GM06990 (cell line): ENCODE results near the gene CAVIN3.
"Not testable (repeated sequence)": the region's sequence is repeated elsewhere in the genome, so short reads cannot be mapped to it uniquely, and the experiment has no call there.

Source experiments
- DNase-seq: peaks from one replicate; pipeline ENCODE4 v3.0.0-alpha.2; 2011; ENCODE audit not compliant: insufficient read length; ENCODE audit errors: extremely low read depth
- H3K27me3 ChIP-seq: replicated peaks from 2 replicates; pipeline ENCODE4 v1.6.0; 2011; ENCODE audit warnings: low read length; ENCODE audit not compliant: control insufficient read depth, insufficient read depth
- H3K36me3 ChIP-seq: 2 replicates; pipeline ENCODE4 v1.5.1; 2011; ENCODE audit warnings: low read length; ENCODE audit not compliant: control insufficient read depth, insufficient read depth
- H3K4me3 ChIP-seq: replicated peaks from 2 replicates; pipeline ENCODE4 v1.5.1; 2011; ENCODE audit warnings: low read depth, mild to moderate bottlenecking, control low read depth, low read length
- TF ChIP-seq, protein P1 (sequence below): IDR thresholded peaks from 2 replicates; pipeline ENCODE4 v1.5.1; 2011; ENCODE audit warnings: low read length, control low read depth, mild to moderate bottlenecking, inconsistent platforms; ENCODE audit not compliant: insufficient read depth, poor library complexity, severe bottlenecking

Gene CAVIN3

DNA sequence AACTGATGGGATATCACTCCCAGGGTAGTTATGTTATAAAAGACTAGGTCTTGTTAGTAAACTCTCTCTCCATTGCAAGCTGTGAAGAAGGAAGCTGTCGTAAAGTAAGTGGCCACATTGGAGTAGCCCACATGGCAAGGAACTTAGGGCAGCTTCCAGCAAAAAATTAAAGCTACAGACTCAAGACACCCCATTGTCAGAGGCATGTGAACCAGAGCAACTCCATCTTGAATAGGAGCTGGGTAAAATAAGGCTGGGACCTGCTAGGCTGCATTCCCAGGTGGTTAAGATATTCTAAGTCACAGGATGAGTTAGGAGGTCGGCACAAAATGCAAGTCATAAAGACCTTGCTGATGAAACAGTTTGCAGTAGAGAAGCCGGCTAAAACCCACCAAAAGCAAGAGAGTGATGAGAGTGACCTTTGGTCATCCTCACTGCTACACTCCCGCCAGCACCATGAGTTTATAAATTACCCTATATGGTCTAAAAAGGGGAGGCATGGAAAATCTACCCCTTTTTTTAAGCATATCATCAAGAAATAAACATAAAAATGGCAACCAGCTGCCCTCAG lies 36.8 kb downstream of the CAVIN3 start:
- H3K27me3 ChIP-seq: no peaks in the 10 kb centered on the region; the same call in 1 of the 2 replicates
- H3K4me3 ChIP-seq: no peak overlapping the region
- no peak for DNase-seq
- TF ChIP-seq, protein P1, sequence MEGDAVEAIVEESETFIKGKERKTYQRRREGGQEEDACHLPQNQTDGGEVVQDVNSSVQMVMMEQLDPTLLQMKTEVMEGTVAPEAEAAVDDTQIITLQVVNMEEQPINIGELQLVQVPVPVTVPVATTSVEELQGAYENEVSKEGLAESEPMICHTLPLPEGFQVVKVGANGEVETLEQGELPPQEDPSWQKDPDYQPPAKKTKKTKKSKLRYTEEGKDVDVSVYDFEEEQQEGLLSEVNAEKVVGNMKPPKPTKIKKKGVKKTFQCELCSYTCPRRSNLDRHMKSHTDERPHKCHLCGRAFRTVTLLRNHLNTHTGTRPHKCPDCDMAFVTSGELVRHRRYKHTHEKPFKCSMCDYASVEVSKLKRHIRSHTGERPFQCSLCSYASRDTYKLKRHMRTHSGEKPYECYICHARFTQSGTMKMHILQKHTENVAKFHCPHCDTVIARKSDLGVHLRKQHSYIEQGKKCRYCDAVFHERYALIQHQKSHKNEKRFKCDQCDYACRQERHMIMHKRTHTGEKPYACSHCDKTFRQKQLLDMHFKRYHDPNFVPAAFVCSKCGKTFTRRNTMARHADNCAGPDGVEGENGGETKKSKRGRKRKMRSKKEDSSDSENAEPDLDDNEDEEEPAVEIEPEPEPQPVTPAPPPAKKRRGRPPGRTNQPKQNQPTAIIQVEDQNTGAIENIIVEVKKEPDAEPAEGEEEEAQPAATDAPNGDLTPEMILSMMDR: no peak
- H3K36me3 ChIP-seq: no peaks in the 10 kb centered on the region

DNA sequence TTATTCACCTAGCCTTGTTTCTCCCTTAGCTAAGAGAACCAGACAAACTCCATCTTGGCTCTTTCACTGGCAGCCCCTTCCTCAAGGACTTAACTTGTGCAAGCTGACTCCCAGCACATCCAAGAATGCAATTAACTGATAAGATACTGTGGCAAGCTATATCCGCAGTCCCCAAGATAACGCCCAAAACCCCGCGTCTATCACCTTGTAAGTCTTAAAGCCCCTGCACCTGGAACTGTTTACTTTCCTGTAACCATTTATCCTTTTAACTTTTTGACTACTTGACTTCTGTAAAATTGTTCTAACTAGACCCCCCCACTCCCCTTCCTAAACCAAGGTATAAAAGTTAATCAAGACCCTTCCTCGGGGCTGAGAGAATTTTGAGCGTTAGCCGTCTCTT lies 39.5 kb downstream of the CAVIN3 start:
- H3K36me3 ChIP-seq, H3K27me3 ChIP-seq, DNase-seq: not testable (repeated sequence)

DNA sequence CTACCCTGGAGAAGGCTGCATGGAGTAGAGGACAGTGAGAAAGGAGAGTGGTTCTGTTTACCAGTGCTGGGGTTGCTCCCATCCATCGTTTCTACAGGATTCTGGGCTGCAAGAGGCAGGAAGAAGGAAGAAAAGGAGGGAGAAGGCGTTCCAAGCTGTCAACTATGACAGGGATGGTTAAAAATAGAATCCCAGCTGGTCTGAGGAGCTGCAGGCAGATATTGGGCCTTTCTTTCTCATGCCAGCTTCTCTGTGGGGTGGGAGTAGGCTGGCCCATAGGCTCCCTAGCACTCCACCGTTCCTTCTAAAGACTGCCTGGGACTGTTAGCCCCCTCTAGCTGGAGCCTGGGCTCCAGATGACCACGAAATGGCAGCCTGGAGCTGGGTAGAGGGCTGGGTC lies 47.1 kb downstream of the CAVIN3 start:
- Histone ChIP-seq H3K4me3 (no peak overlapping the region), H3K27me3 (no peaks in the 10 kb centered on the region; the same call in 1 of the 2 replicates), H3K36me3 (no peaks in the 10 kb centered on the region)
- no peak for DNase-seq
- TF ChIP-seq, protein P1: no peak

More for the DNA sequence above, 39.5 kb downstream of the CAVIN3 start:
- not testable (repeated sequence) for H3K4me3 ChIP-seq

DNA sequence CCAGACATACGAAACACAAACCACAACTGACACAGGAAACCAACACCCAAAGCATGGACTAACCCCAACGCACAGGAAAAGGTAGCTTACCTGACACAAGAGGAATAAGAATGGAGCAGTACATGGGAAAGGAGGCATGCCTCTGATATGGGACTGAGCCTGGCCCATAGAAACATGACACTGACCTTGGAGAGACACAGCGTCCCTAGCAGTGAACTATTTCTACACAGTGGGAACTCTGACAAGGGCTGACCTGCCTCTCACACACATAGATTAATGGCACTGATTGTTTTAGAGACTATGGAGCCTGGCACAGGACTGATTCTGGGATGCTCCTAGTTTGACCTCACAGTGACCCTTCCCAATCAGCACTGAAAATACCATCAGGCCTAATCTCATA lies 48.7 kb downstream of the CAVIN3 start:
- TF ChIP-seq, protein P1: no peak
- H3K36me3 ChIP-seq: no peaks in the 10 kb centered on the region
- DNase-seq: no peak
- H3K27me3 ChIP-seq: no peaks in the 10 kb centered on the region; the same call in 1 of the 2 replicates
- no peak overlapping the region for H3K4me3 ChIP-seq

DNA sequence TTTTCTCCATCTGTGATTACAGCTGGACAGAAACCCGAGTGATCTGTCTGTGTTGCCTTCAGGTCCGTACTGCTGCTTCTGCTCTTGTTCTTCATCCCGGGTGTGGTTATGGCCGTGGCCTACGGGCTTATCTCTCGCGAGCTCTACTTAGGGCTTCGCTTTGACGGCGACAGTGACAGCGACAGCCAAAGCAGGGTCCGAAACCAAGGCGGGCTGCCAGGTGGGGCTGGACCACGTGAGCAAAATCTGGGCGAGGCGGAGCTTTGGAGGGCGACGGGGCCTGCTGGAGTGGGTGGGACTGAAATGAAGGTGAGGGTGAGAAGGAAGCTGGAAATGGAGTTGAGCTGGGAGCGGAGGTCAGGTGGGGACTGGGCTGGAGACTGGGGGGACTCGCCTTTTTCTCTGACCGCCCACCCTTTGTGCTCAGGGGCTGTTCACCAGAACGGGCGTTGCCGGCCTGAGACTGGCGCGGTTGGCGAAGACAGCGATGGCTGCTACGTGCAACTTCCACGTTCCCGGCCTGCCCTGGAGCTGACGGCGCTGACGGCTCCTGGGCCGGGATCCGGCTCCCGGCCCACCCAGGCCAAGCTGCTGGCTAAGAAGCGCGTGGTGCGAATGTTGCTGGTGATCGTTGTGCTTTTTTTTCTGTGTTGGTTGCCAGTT lies 49.6 kb downstream of the CAVIN3 start:
- Histone ChIP-seq H3K4me3 (no peak overlapping the region), H3K36me3 (no peaks in the 10 kb centered on the region), H3K27me3 (no peaks in the 10 kb centered on the region)
- TF ChIP-seq, protein P1: no peak
- no peak for DNase-seq

DNA sequence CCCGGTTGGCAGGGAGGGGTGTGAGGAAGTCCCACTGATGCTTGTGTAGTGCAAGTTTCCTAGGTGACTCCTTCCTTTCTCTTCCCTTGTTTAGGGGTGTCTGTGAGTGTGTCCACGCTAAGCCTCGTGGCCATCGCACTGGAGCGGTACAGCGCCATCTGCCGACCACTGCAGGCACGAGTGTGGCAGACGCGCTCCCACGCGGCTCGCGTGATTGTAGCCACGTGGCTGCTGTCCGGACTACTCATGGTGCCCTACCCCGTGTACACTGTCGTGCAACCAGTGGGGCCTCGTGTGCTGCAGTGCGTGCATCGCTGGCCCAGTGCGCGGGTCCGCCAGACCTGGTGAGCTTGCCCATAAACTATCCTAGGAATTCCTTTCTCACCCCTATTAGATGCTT lies 50.3 kb downstream of the CAVIN3 start:
- Histone ChIP-seq H3K36me3 (no peaks in the 10 kb centered on the region), H3K4me3 (no peak overlapping the region), H3K27me3 (no peaks in the 10 kb centered on the region)
- TF ChIP-seq, protein P1: peak; percentile 11
- no peak for DNase-seq
